CD8-positive, alpha-beta memory T cell (primary cell): ENCODE data around the gene GLCCI1. TPM values are rescaled to one million over a fixed set of nuclear protein-coding genes. Genes with fewer than 3 reads are reported as not detected.

Experiments
- CTCF ChIA-PET: fragments of 350-600 bp; sonication (Branson Sonifier 250); formaldehyde crosslinking; loops from one replicate; lab custom pipeline; 2021; ENCODE audit warnings: antibody characterized with exemption; lab: Charles Lee
- POLR2A ChIA-PET: fragments of 350-600 bp; sonication (Branson Sonifier 250); formaldehyde crosslinking; loops from one replicate; lab custom pipeline; 2021; ENCODE audit warnings: antibody characterized with exemption; lab: Charles Lee
- DNase-seq, 5 donors: peaks; one replicate each; pipeline versions ENCODE4 v3.0.0 to v3.0.0-alpha.2; 2020 to 2022; ENCODE audit warnings: mixed read lengths in 1 of 5
- H3K27ac ChIP-seq: one replicate; pipeline ENCODE4 v1.7.0; 2013; ENCODE audit warnings: low read depth, mild to moderate bottlenecking, low read length, moderate library complexity
- H3K27me3 ChIP-seq: 2 replicates; pipeline ENCODE4 v1.7.0; 2013; ENCODE audit warnings: low read length, mild to moderate bottlenecking; ENCODE audit not compliant: insufficient read depth, poor library complexity, severe bottlenecking
- H3K36me3 ChIP-seq: 2 replicates; pipeline ENCODE4 v1.7.0; 2013; ENCODE audit warnings: mild to moderate bottlenecking, low read length, moderate library complexity; ENCODE audit not compliant: insufficient read depth
- H3K4me1 ChIP-seq: 2 replicates; pipeline ENCODE4 v1.7.0; 2013; ENCODE audit warnings: mild to moderate bottlenecking, low read length, moderate library complexity; ENCODE audit not compliant: insufficient read depth
- H3K4me3 ChIP-seq: 2 replicates; pipeline ENCODE4 v1.7.0; 2013; ENCODE audit warnings: mild to moderate bottlenecking, low read length
- H3K9me3 ChIP-seq: 2 replicates; pipeline ENCODE4 v1.7.0; 2013; ENCODE audit warnings: mild to moderate bottlenecking, low read length
- H3K27ac Mint-ChIP-seq, 8 donors: one replicate each; pipeline ENCODE4 v1.8.0; 2020 to 2021; ENCODE audit warnings: mixed read lengths in 8 of 8, mild to moderate bottlenecking in 6 of 8, inconsistent platforms in 3 of 8, moderate library complexity in 3 of 8
- H3K27me3 Mint-ChIP-seq, 2 donors: one replicate each; pipeline ENCODE4 v1.8.0; 2020 to 2021; ENCODE audit warnings: mixed read lengths in 2 of 2, mild to moderate bottlenecking in 1 of 2, moderate library complexity in 1 of 2
- H3K36me3 Mint-ChIP-seq, 3 donors: one replicate each; pipeline ENCODE4 v1.8.0; 2020 to 2021; ENCODE audit warnings: mixed read lengths in 3 of 3, inconsistent platforms in 1 of 3, mild to moderate bottlenecking in 1 of 3
- H3K4me1 Mint-ChIP-seq, 3 donors: one replicate each; pipeline ENCODE4 v1.8.0; 2020 to 2021; ENCODE audit warnings: mixed read lengths in 3 of 3, inconsistent platforms in 1 of 3, mild to moderate bottlenecking in 1 of 3
- H3K4me3 Mint-ChIP-seq, 7 donors: one replicate each; pipeline ENCODE4 v1.8.0; 2020 to 2021; ENCODE audit warnings: mixed read lengths in 7 of 7, mild to moderate bottlenecking in 6 of 7, moderate library complexity in 4 of 7, inconsistent platforms in 2 of 7
- H3K9me3 Mint-ChIP-seq, 5 donors: one replicate each; pipeline ENCODE4 v1.8.0; 2020 to 2022; ENCODE audit warnings: mixed read lengths in 5 of 5, mild to moderate bottlenecking in 3 of 5, moderate library complexity in 2 of 5, inconsistent platforms in 1 of 5
- polyA plus RNA-seq: library from polyadenylated mRNA; unstranded; fragments of 300-500 nt; fragmentation: Illumina TruSeq; gene quantifications from one replicate; pipeline ENCODE4 v1.2.3, GENCODE V29; 2021
- total RNA-seq, 2 experiments: library from RNA; stranded (reverse); gene quantifications; one replicate each; pipeline ENCODE4 v1.2.3, GENCODE V29; 2021

Gene GLCCI1
- total and polyA plus RNA-seq, 3 experiments from 2014 or later: 9.5 to 29.1 (median 12.9) TPM

DNA sequence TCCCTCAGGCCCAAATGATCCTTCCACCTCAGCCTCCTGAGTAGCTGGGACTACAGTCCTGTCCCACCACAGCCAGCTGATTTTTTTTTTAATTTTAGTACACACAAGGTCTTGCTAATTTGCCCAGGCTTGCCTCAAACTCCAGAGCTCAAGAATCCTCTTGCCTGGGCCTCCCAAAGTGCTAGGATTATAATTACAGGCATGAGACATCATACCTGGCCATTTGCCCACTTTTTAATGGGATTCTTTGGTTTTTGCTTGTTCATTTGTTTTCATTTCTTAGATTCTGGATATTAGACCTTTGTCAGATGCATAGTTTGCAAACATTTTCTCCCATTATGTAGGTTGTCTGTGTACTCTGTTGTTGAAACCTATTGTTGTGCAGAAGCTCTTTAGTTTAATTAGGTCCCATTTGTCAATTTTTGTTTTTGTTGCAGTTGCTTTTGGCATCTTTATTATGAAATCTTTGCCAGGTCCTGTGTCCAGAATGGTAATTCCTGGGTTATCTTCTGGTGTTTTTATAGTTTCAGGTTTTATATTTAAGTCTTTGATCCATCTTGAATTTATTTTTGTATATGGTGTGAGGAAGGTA, 95.2 kb downstream of the GLCCI1 start:
- H3K27me3 ChIP-seq: no peaks in the 10 kb centered on the region
- ChIA-PET CTCF (interaction anchor here (0.7 to 1.7 kb wide), 2 partner anchors 9 to 145 kb away, joined by 3 to 4 read pairs; no protein-coding TSS in a partner anchor), POLR2A (no interaction called here)
- H3K4me1 Mint-ChIP-seq: peaks cover 54 to 56% (median 56%) of the 10 kb centered on the region in 3 donors
- no peak overlapping the region for H3K27ac ChIP-seq
- no peak overlapping the region for H3K4me3 ChIP-seq
- H3K36me3 ChIP-seq: no peaks in the 10 kb centered on the region
- no peaks in the 10 kb centered on the region for H3K9me3 ChIP-seq
- no peak for DNase-seq
- peak overlapping the region in 1 of 7 donors; percentile 31 for H3K4me3 Mint-ChIP-seq
- peaks cover 0 to 6% (median 3%) of the 10 kb centered on the region in 5 donors for H3K9me3 Mint-ChIP-seq
- H3K27ac Mint-ChIP-seq: peak overlapping the region in 3 of 8 donors; percentile 72 to 73 (median 73)
- no peaks in the 10 kb centered on the region for H3K4me1 ChIP-seq
- H3K27me3 Mint-ChIP-seq: no peaks in the 10 kb centered on the region
- peaks cover 33 to 68% (median 34%) of the 10 kb centered on the region in 3 donors for H3K36me3 Mint-ChIP-seq

GRCh38 chr7:8064828-8065227, 96.2 kb downstream of the GLCCI1 start:
- Mint-ChIP-seq H3K36me3 (peaks cover 29 to 64% (median 34%) of the 10 kb centered on the region in 3 donors), H3K27ac (peak overlapping the region in 2 of 8 donors; percentile 13 to 26), H3K4me1 (peaks cover 54 to 67% (median 62%) of the 10 kb centered on the region in 3 donors), H3K9me3 (peaks cover 0 to 6% (median 3%) of the 10 kb centered on the region in 5 donors), H3K4me3 (peak overlapping the region in 1 of 7 donors; percentile 10), H3K27me3 (no peaks in the 10 kb centered on the region)
- CTCF ChIA-PET: interaction anchor here (1.7 kb wide), 1 partner anchor 8 kb away, joined by 4 read pairs; no protein-coding TSS in a partner anchor
- Histone ChIP-seq H3K4me3 (no peak overlapping the region), H3K27ac (no peak overlapping the region), H3K9me3 (no peaks in the 10 kb centered on the region), H3K4me1 (no peaks in the 10 kb centered on the region), H3K27me3 (no peaks in the 10 kb centered on the region), H3K36me3 (no peaks in the 10 kb centered on the region)
- POLR2A ChIA-PET: no interaction called here
- DNase-seq: no peak

- Mint-ChIP-seq H3K9me3 (peaks cover 0 to 6% (median 3%) of the 10 kb centered on the region in 5 donors), H3K27ac (peak overlapping the region in 3 of 8 donors; percentile 13 to 43 (median 26)), H3K36me3 (peaks cover 27 to 60% (median 34%) of the 10 kb centered on the region in 3 donors), H3K4me1 (peaks cover 52 to 69% (median 63%) of the 10 kb centered on the region in 3 donors), H3K4me3 (no peak overlapping the region), H3K27me3 (no peaks in the 10 kb centered on the region)
- no peaks in the 10 kb centered on the region for H3K4me1 ChIP-seq
- H3K4me3 ChIP-seq: no peak overlapping the region
- ChIA-PET CTCF (interaction anchor here (1.7 kb wide), 1 partner anchor 8 kb away, joined by 4 read pairs; no protein-coding TSS in a partner anchor), POLR2A (no interaction called here)
- H3K9me3 ChIP-seq: no peaks in the 10 kb centered on the region
- DNase-seq: no peak
- H3K36me3 ChIP-seq: no peaks in the 10 kb centered on the region
- H3K27me3 ChIP-seq: no peaks in the 10 kb centered on the region
- no peak overlapping the region for H3K27ac ChIP-seq
These were observed 96.8 kb downstream of the GLCCI1 start for GRCh38 chr7:8065356-8065813.

DNA sequence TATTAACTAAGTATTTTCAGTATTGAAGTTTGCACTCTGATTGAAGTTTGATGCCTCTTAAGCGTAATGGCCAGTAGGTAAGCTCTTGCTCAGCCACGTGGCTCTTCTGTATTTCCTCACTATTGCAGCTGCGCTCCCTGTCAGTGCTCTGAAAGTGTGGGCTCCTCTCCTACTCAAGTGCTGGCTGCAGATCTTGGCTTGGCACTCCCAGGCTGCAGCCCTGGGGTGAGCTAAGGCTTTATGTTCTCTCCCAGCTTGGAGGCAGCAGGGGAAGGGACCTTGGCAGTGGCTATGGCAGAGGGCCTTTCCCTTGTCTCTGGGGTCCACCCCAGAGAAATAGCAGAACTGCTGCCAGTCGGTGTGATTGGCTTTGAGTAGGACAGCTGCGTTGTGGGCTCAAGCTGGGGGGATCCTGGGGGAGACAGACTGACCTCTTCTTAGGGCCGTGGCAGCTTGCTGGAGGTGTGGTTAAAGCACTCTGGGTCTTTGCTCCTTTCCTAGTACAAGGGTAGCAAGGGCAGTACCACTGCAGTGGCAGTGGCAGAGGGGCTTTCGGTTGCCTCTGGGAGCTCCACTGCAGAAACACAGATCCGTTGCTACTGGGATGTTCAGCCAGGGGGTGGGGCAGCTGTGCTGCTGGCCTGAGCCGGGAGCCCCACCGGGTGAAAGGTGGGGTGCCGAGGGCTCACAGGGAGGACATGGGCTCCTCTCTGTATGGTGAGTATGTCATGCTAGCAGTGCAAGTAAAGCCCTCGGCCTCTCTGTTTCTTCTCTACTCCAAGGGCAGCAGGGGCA, 100.5 kb downstream of the GLCCI1 start:
- no peak overlapping the region for H3K4me3 ChIP-seq
- ChIA-PET POLR2A (no interaction called here), CTCF (interaction anchor here (0.7 kb wide), 1 partner anchor 8 kb away, joined by 3 read pairs; no protein-coding TSS in a partner anchor)
- no peak for DNase-seq
- peaks cover 4% of the 10 kb centered on the region for H3K36me3 ChIP-seq
- no peaks in the 10 kb centered on the region for H3K27me3 ChIP-seq
- no peak overlapping the region for H3K27ac ChIP-seq
- Mint-ChIP-seq H3K27ac (peak overlapping the region in 3 of 8 donors; percentile 18 to 66 (median 29)), H3K27me3 (peaks cover 0 to 2% of the 10 kb centered on the region in 2 donors), H3K36me3 (peaks cover 24 to 57% (median 42%) of the 10 kb centered on the region in 3 donors), H3K9me3 (no peaks in the 10 kb centered on the region), H3K4me1 (peaks cover 57 to 75% (median 74%) of the 10 kb centered on the region in 3 donors), H3K4me3 (peak overlapping the region in 1 of 7 donors; percentile 8)
- H3K9me3 ChIP-seq: no peaks in the 10 kb centered on the region
- no peaks in the 10 kb centered on the region for H3K4me1 ChIP-seq

- DNase-seq: no peak
- Mint-ChIP-seq H3K27ac (peak overlapping the region in 2 of 8 donors; percentile 14 to 44), H3K4me3 (no peak overlapping the region), H3K9me3 (no peaks in the 10 kb centered on the region), H3K4me1 (peaks cover 47 to 62% (median 62%) of the 10 kb centered on the region in 3 donors), H3K36me3 (peaks cover 17 to 55% (median 39%) of the 10 kb centered on the region in 3 donors), H3K27me3 (peaks cover 0 to 2% of the 10 kb centered on the region in 2 donors)
- no peaks in the 10 kb centered on the region for H3K4me1 ChIP-seq
- H3K27ac ChIP-seq: no peak overlapping the region
- peaks cover 4% of the 10 kb centered on the region for H3K36me3 ChIP-seq
- ChIA-PET CTCF (no interaction called here), POLR2A (no interaction called here)
- no peaks in the 10 kb centered on the region for H3K9me3 ChIP-seq
- no peak overlapping the region for H3K4me3 ChIP-seq
- no peaks in the 10 kb centered on the region for H3K27me3 ChIP-seq
These were observed 102.0 kb downstream of the GLCCI1 start for GRCh38 chr7:8070451-8071180.

- H3K27ac Mint-ChIP-seq: no peak overlapping the region
- CTCF ChIA-PET: no interaction called here
- H3K27me3 Mint-ChIP-seq: no peaks in the 10 kb centered on the region
These were observed 109.8 kb downstream of the GLCCI1 start for GRCh38 chr7:8078418-8078817.

DNA sequence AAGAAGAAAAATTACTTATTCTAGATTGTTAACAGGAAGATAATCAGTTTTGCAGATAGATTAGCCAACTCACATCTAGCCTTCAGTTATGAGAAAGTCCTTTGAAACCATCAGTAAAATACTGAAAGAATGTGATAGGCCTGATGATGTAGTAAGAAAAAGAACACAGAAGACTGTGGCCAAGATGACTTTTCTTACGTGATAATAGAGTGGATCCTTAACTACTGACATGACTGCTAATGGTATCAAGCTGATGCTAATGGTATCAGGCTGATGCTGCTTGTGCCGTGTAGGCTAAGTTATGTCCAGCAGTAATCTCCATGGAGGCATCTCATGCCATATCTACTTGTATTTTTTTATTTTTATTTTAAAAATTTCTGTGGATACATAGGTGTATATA, 114.2 kb downstream of the GLCCI1 start:
- H3K36me3 Mint-ChIP-seq: peaks cover 17 to 48% (median 26%) of the 10 kb centered on the region in 3 donors
- Histone ChIP-seq H3K9me3 (no peaks in the 10 kb centered on the region), H3K4me3 (no peak overlapping the region), H3K27me3 (no peaks in the 10 kb centered on the region), H3K4me1 (no peaks in the 10 kb centered on the region), H3K27ac (no peak overlapping the region), H3K36me3 (peaks cover 11% of the 10 kb centered on the region)
- ChIA-PET POLR2A (no interaction called here), CTCF (interaction anchor here (1.4 kb wide), 1 partner anchor 39 kb away, joined by 3 read pairs; no protein-coding TSS in a partner anchor)
- no peak overlapping the region for H3K4me3 Mint-ChIP-seq
- no peaks in the 10 kb centered on the region for H3K9me3 Mint-ChIP-seq
- no peak overlapping the region for H3K27ac Mint-ChIP-seq
- H3K4me1 Mint-ChIP-seq: peaks cover 5 to 16% (median 10%) of the 10 kb centered on the region in 3 donors
- no peak for DNase-seq
- no peaks in the 10 kb centered on the region for H3K27me3 Mint-ChIP-seq

More at GRCh38 chr7:8078418-8078817, 109.8 kb downstream of the GLCCI1 start:
- Mint-ChIP-seq H3K4me1 (peaks cover 2 to 10% (median 9%) of the 10 kb centered on the region in 3 donors), H3K4me3 (no peak overlapping the region), H3K36me3 (peaks cover 6 to 21% (median 19%) of the 10 kb centered on the region in 3 donors), H3K9me3 (no peaks in the 10 kb centered on the region)
- Histone ChIP-seq H3K9me3 (no peaks in the 10 kb centered on the region), H3K36me3 (no peaks in the 10 kb centered on the region), H3K4me3 (no peak overlapping the region), H3K4me1 (no peaks in the 10 kb centered on the region), H3K27me3 (no peaks in the 10 kb centered on the region), H3K27ac (no peak overlapping the region)
- DNase-seq: no peak
- POLR2A ChIA-PET: no interaction called here
